NT2/D1 (cell line): Measurements from ENCODE around the gene PLEKHJ1.

Experiments
- DNase-seq: peaks from one replicate; pipeline ENCODE4 v3.0.0-alpha.2; 2011; ENCODE audit warnings: low read depth, low spot score
- H3K27me3 ChIP-seq: 2 replicates; pipeline ENCODE4 v1.6.0; 2011; ENCODE audit warnings: mild to moderate bottlenecking; ENCODE audit not compliant: insufficient read length, insufficient read depth
- H3K36me3 ChIP-seq: 2 replicates; pipeline ENCODE4 v1.6.1; 2011; ENCODE audit warnings: mild to moderate bottlenecking, low read length, mixed read lengths; ENCODE audit not compliant: insufficient read depth, insufficient read length
- H3K4me1 ChIP-seq: 2 replicates; pipeline ENCODE4 v1.5.1; 2011; ENCODE audit not compliant: insufficient read depth, insufficient read length
- H3K4me3 ChIP-seq: 2 replicates; pipeline ENCODE4 v1.5.1; 2011; ENCODE audit warnings: low read depth; ENCODE audit not compliant: insufficient read length
- H3K9ac ChIP-seq: 2 replicates; pipeline ENCODE4 v1.6.0; 2011; ENCODE audit warnings: low read depth; ENCODE audit not compliant: insufficient read length
- H3K9me3 ChIP-seq: 2 replicates; pipeline ENCODE4 v1.5.1; 2011; ENCODE audit warnings: mild to moderate bottlenecking, low read length; ENCODE audit not compliant: insufficient read depth
- SUZ12 ChIP-seq: IDR thresholded peaks from 2 replicates; pipeline ENCODE4 v1.6.1; 2011; ENCODE audit not compliant: insufficient read length, insufficient read depth; ENCODE audit errors: extremely low read depth
- YY1 ChIP-seq: IDR thresholded peaks from 2 replicates; pipeline ENCODE4 v1.6.1; 2011; ENCODE audit not compliant: insufficient read length, insufficient read depth
- ZNF274 ChIP-seq: IDR thresholded peaks from 2 replicates; pipeline ENCODE4 v1.6.1; 2011; ENCODE audit warnings: mild to moderate bottlenecking, low read depth, low read length

PLEKHJ1 gene

DNA sequence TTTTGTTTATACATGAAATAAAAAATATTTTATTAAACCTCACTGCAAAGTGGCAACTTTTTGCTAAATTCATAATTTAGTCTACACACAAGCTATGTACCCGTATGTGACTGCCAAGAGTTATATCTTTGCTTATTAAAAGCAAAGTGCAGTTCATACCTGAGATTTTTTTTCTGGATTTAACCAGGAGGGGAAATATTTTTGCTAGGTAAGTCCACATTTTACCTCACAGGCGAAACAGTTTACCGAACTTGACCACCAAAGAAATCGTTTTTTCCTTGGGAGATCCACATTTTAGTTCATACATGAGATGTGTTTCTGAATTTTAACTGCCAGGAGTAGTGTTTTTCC lies 32.3 kb upstream of the PLEKHJ1 start:
- no peak overlapping the region for H3K4me3 ChIP-seq
- H3K9ac ChIP-seq = no peak overlapping the region
- TF ChIP-seq SUZ12 (no peak), ZNF274 (no peak), YY1 (no peak)
- H3K27me3 ChIP-seq = no peaks in the 10 kb centered on the region
- H3K9me3 ChIP-seq = no peaks in the 10 kb centered on the region
- peaks cover 13% of the 10 kb centered on the region for H3K4me1 ChIP-seq
- DNase-seq = no peak
- H3K36me3 ChIP-seq = peaks cover 30% of the 10 kb centered on the region

DNA sequence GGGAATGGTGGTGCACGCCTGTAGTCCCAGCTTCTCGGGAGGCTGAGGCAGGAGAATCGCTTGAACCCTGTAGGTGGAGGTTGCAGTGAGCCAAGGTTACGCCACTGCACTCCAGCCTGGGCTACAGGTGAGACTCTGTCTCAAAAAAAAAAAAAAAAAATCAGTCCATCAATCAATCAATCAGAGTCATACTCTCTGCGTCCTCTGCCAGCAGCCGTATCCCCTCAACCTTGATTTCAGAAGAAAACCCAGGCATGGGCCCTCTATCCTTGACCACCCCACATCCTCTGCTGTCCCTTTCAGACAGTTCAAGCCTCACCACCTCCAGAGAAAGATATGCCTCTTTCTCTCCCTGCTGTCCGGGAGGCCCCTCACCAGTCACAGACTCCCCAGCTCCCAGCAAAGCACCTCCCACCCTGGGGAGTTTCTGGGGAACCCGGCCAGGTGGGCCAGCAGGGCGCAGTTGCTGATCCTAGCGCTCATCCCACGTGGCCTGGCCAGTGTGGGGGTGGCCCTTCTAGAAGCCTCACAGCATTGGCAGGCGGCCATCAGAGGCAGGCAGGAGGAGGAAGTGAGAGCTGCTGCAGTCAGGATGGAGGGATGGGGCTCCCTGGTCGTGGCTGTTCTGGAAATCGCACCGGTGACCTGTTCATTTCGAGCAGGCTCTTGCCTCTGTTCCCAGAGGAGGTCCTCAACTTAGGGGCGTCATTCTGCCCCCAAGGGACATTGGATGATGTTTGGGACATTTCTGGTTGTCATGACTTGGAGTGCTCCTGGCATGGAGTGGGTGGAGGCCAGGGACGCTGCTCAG lies 30.3 kb upstream of the PLEKHJ1 start:
- TF ChIP-seq SUZ12 (no peak), ZNF274 (no peak), YY1 (no peak)
- Histone ChIP-seq H3K9ac (no peak overlapping the region), H3K4me3 (no peak overlapping the region)

DNA sequence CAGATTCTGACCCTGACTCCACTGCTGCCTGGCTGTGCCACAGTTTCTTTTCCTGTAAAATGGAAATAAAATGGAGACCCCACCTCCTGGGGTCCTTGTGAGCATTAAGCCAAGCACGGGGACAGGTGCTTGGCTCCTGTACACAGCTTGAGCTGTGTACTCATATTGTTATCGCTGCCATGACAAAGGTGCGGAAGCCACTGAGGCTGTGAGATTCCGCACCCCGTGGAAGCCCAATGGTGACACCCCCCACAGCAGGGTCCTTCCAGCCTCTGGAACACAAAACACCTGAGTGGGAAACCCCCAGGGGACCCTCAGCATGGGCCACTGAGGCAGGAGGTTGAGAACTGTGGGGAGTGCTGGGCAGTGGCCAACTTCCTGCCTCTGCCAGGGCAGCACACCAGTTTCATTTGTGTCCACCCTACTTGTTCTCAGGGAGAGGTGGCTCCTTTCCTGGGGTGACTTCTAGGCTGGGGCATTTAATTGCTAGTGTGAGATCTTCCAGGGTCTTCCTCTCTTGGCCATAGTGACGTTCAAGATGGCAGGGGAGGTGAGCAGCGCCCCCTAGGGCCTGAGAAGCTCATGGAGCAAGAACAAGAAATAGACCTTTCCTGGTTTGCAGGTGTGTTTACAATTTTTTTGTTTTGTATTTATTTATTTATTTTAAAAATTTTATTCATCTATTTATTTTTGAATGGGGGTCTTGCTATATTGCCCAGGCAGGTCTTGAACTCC lies 25.5 kb upstream of the PLEKHJ1 start:
- no peaks in the 10 kb centered on the region for H3K27me3 ChIP-seq
- DNase-seq = peak; percentile 44
- TF ChIP-seq SUZ12 = no peak
- no peak for TF ChIP-seq ZNF274
- TF ChIP-seq YY1 = peak; percentile 31
- no peaks in the 10 kb centered on the region for H3K9me3 ChIP-seq
- H3K9ac ChIP-seq = no peak overlapping the region
- peaks cover 2% of the 10 kb centered on the region for H3K4me1 ChIP-seq
- H3K36me3 ChIP-seq = no peaks in the 10 kb centered on the region
- no peak overlapping the region for H3K4me3 ChIP-seq

More for the DNA sequence above, 30.3 kb upstream of the PLEKHJ1 start:
- Histone ChIP-seq H3K9me3 (no peaks in the 10 kb centered on the region), H3K4me1 (peaks cover 3% of the 10 kb centered on the region), H3K36me3 (peaks cover 11% of the 10 kb centered on the region), H3K27me3 (no peaks in the 10 kb centered on the region)
- DNase-seq = no peak

DNA sequence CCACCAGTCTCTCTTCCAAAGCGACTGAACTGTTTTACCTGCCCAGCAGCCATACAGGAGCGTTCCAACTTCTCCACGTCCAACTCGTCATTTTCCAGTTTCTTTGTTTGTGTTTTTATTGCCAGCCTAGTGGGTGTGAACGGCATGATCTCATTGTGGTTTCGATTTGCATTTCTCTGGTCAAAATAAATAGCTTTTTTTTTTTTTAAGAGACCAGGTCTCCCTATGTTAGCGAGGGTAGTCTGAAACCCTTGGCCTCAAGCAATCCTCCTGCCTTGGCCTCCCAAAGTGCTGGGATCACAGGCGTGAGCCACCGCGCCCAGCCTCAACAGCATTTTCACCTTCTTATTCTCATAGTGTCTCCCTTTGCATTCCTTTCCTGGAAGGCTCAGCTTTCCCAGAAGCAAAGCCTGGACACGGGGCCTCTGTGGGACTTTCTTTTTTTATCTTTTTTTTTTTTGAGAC lies 24.2 kb upstream of the PLEKHJ1 start:
- Histone ChIP-seq H3K9ac (no peak overlapping the region), H3K9me3 (no peaks in the 10 kb centered on the region), H3K36me3 (no peaks in the 10 kb centered on the region), H3K4me3 (no peak overlapping the region), H3K27me3 (no peaks in the 10 kb centered on the region), H3K4me1 (peaks cover 9% of the 10 kb centered on the region)
- TF ChIP-seq YY1 (no peak), ZNF274 (no peak), SUZ12 (no peak)
- DNase-seq = no peak

DNA sequence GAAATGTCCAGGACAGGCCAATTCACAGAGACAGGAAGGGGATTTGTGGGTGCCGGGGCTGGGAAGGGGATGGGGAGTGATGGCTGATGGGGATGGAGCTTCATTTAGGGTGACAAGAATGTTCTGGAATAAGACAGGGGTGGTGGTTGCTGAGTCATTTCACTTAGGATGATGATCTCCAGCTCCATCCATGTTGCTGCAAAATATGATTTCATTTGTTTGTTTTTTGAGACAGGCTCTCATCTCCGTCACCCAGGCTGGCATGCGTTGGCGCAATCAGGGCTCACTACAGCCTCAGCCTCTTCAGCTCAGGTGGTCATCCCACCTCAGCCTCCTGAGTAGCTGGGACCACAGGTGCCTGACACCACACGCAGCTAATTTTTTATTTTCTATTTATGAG lies 23.2 kb upstream of the PLEKHJ1 start:
- no peak overlapping the region for H3K9ac ChIP-seq
- H3K27me3 ChIP-seq = no peaks in the 10 kb centered on the region
- H3K4me1 ChIP-seq = peaks cover 9% of the 10 kb centered on the region
- H3K9me3 ChIP-seq = no peaks in the 10 kb centered on the region
- no peak for TF ChIP-seq YY1
- TF ChIP-seq SUZ12 = no peak
- no peak for TF ChIP-seq ZNF274
- DNase-seq = no peak
- H3K4me3 ChIP-seq = no peak overlapping the region
- H3K36me3 ChIP-seq = no peaks in the 10 kb centered on the region

DNA sequence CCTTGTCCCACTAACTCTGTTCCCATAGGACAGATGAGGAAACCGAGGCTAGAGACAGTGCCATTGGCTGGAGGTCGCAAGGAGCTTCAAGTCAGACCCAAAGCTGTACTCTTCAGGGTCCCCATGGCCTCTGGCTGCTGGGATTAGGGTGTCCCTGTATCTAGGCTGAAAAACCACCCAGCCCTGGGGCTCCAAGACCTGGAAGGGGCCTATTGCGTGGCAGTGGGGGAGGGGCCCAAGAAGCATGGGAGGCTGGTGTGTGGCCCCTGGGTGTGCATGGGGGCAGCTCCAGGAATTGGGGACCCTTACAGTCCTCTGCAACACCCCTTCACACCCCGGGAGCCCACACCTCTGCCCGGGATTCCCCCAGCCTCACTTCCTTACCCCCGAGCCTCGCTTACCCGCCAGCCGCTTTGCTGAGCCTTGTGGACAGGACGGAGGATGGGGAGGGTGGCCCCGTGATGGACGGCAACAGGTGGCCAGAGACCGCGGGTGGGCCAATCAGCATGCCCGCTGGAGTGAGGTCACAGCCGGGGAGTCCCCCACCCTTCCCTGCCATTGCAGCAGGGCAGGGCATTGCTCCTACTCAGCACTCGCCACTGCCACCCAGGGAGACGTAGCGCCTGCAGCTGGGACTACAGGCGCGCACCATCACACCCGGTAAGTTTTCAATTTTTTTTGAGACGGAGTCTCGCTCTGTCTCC lies 20.0 kb upstream of the PLEKHJ1 start, which contains the start of gene JSRP1:
TSS of gene JSRP1 (minus strand) at position 436 of the 704 bp plus-strand sequence. CDS start 1,103 bp downstream, outside the sequence.
- TF ChIP-seq ZNF274 (no peak), YY1 (no peak), SUZ12 (no peak)
- DNase-seq = no peak
- no peaks in the 10 kb centered on the region for H3K27me3 ChIP-seq
- H3K36me3 ChIP-seq = peaks cover 14% of the 10 kb centered on the region
- H3K9ac ChIP-seq = peak within 1 kb of the TSS; percentile 0
- no peaks in the 10 kb centered on the region for H3K9me3 ChIP-seq
- no peak within 1 kb of the TSS for H3K4me3 ChIP-seq
- peaks cover 17% of the 10 kb centered on the region for H3K4me1 ChIP-seq
